HG02759 (cell line): Measurements from ENCODE around the gene OTUD6A.

Experiments used
- ATAC-seq: cut with Tn5 transposase; IDR thresholded peaks from one replicate; pipeline ENCODE4 v1.9.1; 2021; ENCODE audit warnings: mild to moderate bottlenecking, moderate library complexity; ENCODE audit not compliant: unreplicated experiment

Gene OTUD6A

GRCh38 chrX:70062076-70062475 is at the start of gene OTUD6A:
TSS of gene OTUD6A (plus strand) at chrX:70062457. CDS start at chrX:70062525, 68 bp downstream.
- ATAC-seq: no peak

- no peak for ATAC-seq
Observed at GRCh38 chrX:70012756-70013155, 49.5 kb upstream of the OTUD6A start.

- ATAC-seq: no peak
Observed at GRCh38 chrX:70013466-70014381, 48.5 kb upstream of the OTUD6A start.

- ATAC-seq: no peak
Observed at GRCh38 chrX:70016513-70016912, 45.7 kb upstream of the OTUD6A start.

- ATAC-seq: no peak
Observed at GRCh38 chrX:70022616-70023015, 39.6 kb upstream of the OTUD6A start.

DNA sequence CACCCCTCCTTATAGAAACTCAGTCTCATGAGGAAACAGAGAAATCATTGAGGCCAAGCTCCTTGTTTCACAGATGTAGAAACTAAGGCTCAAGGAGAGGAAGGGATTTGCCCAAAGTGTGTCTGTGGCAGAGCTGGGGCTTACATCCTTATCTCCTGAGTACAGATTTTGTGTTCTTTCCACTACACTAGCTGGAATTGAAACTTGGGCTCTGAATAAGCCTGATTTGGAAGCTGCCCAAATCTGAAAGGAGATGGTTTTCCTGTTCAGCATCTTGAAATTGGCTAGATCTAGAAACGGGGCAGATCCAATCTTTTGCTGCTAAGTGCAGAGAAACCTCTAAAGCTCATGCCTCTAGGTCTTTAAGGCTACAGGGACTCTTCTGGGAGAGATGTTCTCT is 36.8 kb upstream of the OTUD6A start:
- ATAC-seq: no peak

GRCh38 chrX:70026112-70026850 is 36.0 kb upstream of the OTUD6A start:
- no peak for ATAC-seq

DNA sequence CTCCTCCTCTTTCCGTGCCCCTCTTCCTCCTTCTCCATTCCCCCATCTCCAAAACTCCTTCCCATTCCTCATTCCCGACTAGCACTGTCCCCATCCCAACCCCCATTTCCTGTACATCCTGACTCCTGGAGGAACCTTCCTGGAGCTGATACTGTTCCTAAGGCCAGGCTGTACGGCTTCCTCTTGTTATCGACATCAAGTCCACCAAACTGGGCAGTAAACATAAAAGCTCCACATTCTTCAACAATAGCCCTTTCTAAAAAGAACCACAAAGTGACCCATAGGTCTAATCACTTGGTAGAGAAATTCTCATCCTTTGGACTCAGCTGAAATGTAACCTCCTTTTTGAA is 35.4 kb upstream of the OTUD6A start:
- ATAC-seq: no peak

GRCh38 chrX:70029863-70030262 is 32.4 kb upstream of the OTUD6A start:
- no peak for ATAC-seq

DNA sequence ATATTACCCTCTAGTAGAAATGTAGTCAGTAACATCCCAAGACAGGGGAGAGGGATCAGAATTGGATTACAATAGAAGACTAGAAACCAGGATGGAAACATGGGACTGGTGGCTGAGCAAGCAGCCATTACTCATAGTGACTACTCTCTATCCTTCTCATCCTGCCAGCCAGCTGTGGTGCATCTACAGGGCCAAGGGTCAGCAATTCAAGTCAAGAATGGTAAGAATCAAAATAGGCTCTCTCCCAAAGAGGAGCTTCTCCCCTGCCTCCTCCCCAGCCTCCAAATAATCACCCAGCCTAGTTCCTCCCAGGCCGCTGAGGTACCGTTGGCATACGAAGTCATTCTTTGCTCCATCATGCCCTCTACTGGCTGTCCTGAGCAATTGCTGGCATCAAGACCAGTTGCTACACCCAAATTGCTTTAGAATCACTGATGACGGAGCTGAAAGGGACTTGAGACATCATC is 31.9 kb upstream of the OTUD6A start:
- ATAC-seq: peak; percentile 79

DNA sequence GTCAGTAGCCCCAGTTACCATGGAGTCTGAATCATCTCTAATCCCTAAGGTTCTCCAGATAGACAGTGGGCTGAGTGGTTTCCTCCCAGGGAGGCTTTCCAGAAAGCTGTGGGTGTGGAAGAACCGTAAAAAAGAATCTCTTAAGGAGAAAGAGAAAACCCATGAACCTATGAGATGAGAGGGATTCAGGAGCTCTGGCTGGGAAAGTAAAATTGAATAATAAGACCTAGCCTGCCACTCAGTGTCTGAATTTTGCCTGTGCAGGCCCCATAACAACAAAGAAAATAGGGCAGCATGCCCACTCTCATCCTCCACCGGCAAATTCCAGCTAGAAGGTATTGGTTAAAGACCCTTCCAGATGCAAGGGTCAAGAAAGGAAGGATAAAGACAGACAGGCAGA is 29.5 kb upstream of the OTUD6A start:
- no peak for ATAC-seq

DNA sequence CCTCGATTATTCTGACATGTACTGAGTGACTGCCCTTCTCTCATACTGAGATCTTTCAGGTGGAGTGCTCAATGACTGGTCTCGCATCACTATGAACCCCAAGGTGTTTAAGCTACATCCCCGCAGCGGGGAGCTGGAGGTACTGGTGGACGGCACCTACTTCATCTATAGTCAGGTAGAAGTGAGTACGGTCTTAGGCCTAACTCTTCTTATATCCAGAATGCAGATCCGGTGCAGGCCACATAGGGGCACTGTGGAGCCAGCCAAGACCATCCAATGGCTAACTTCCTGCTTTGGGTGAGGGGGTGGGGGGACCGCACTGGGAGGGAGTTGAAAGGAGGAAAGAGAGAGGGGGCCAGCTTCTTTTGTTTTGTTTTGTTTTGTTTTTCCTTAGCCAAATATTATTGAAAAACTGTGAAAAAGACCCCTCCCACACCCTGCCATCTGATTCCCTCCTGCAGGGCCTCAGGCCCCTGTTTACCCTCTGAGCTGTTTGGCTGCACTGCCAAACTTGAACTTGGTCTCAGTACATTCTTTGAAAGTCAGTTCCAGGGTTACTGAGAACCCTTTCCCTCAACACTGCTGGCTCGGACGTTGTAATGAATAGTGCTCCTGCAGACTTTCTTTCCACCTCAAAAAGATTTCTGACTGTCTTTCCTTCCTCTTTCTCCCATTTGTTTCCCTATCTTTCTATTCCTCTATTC is 28.8 kb upstream of the OTUD6A start:
- peak; percentile 84 for ATAC-seq

GRCh38 chrX:70034646-70035045 is 27.6 kb upstream of the OTUD6A start:
- no peak for ATAC-seq

DNA sequence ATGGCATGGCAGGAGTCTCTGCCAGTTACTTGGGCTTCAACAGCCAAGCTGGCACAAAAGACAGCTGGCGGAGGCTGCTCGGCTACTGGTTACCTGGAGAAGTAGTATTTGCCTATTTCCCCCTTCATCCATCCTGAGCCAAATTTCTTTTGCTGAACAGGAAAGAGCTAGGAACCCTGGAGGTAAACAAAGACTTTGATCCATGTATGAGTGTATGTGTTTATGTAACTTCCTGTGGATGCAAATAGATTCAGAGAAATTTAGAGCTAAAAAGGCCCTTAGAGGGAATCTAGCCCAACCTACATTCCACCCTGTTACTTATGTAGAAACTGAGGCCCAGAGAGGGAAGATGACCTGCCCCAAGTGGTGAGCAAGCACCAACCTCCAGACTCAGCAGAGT is 23.7 kb upstream of the OTUD6A start:
- no peak for ATAC-seq

GRCh38 chrX:70038951-70039350 is 23.3 kb upstream of the OTUD6A start:
- no peak for ATAC-seq

DNA sequence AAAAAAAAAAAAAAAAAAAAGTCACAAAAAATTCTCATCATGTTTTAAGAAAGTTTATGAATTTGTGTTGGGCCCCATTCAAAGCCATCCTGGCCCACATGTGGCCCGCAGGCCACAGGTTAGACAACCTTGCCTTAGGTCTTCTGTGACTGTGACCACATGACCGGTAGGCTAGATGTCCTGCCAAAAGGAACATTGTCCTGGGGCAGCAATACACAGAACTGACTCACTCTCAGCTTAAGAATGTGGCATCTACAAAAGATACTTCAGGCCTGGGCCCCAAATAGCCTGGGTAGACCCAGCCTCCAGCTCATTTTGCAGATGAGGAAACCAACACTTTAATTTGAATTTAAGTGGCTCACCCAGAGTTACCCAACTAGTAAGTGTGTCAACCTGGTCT is 22.5 kb upstream of the OTUD6A start:
- no peak for ATAC-seq

DNA sequence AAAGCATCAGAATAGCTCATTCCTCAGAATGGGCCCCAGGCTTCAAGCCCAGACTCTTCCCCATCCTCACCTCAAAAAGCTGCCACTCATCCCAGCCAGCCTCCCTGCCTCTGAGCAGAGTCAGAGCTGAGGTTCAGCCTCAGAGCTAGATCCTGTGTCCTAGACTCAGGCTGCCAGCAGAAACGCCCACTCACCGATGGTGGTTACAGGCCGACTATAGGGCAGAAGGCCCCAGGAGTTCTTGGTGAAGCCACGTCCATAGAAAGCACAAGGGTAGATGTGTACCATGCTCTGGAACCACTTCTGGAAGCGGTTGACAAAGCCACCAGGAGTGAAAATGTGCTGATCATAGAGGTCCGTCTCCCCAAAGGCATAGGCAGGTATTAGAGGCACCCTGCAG is 20.3 kb upstream of the OTUD6A start:
- ATAC-seq: no peak

- ATAC-seq: no peak
Observed at GRCh38 chrX:70042399-70043371, 19.6 kb upstream of the OTUD6A start.

DNA sequence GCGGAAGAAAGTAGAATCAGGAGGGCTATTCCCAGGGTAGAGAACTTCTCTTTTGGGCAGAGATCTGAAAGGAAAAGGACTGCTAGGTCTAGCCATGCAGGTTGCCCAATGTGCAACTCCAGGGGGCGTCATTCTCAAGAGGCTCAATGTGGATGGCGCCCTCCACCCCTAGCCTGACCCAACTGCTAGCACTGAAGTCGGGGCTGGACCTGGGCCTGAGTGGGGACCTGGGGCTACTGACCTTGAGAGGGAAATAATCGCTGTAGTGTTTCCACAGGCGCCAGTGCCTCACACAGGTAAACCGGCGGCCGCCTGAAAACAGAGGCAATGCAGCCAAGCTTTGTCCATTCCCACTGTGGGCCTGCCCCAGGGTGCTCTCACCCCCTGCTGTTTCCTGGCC is 18.6 kb upstream of the OTUD6A start:
- ATAC-seq: no peak

DNA sequence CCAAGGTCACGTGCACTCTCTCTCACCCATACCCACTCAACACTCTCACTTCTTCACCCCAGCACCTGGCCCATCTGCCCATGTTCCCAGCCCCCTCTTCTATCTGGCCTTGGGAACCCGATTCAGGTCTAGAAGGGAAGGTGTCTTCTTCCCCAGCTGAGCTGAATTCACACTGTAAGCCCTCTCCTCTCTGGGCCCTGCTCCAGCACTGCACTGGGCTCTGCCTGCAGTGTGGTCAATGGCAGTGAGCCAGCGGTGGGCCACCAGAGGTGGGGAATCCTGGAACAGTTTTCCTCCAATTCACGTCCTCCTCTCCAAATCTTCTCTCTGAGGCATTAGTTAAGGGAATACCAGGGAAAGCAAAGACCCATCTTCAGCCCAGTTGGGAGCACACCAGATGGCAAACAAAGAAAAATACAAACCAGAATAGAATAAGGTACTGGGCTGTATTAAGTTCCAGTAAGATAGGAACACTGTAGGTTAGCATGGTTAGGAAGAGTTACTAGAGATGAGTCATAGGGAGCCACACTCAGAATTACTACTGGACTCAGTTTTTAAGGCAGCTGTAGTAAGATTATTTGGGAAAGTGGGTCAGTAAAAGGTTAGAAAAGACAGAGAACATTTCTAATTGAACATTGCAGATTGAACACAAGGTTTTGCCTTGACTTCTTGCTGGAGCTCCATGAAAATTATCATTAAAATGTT is 17.6 kb upstream of the OTUD6A start:
- ATAC-seq: no peak
